HUES6 (cell line): ENCODE results near the gene PAX8.

Experiments used
- H3K27ac ChIP-seq: 2 replicates; pipeline ENCODE4 v1.7.0; 2013; ENCODE audit warnings: low read depth, mild to moderate bottlenecking, low read length, inconsistent platforms
- H3K27me3 ChIP-seq: 2 replicates; pipeline ENCODE4 v1.6.1; 2013; ENCODE audit warnings: low read length; ENCODE audit not compliant: control insufficient read depth, insufficient read depth
- H3K36me3 ChIP-seq: 2 replicates; pipeline ENCODE4 v1.6.1; 2013; ENCODE audit warnings: low read length; ENCODE audit not compliant: control insufficient read depth, insufficient read depth
- H3K4me1 ChIP-seq: 2 replicates; pipeline ENCODE4 v1.6.1; 2013; ENCODE audit warnings: low read length; ENCODE audit not compliant: control insufficient read depth, insufficient read depth
- H3K4me3 ChIP-seq: 2 replicates; pipeline ENCODE4 v1.5.1; 2013; ENCODE audit warnings: low read depth, low read length
- H3K9ac ChIP-seq: one replicate; pipeline ENCODE4 v1.6.1; 2013; ENCODE audit warnings: mild to moderate bottlenecking, low read length
- H3K9me3 ChIP-seq: 2 replicates; pipeline ENCODE4 v1.6.1; 2013; ENCODE audit warnings: low read depth, low read length; ENCODE audit not compliant: control insufficient read depth, insufficient read depth

PAX8 gene

DNA sequence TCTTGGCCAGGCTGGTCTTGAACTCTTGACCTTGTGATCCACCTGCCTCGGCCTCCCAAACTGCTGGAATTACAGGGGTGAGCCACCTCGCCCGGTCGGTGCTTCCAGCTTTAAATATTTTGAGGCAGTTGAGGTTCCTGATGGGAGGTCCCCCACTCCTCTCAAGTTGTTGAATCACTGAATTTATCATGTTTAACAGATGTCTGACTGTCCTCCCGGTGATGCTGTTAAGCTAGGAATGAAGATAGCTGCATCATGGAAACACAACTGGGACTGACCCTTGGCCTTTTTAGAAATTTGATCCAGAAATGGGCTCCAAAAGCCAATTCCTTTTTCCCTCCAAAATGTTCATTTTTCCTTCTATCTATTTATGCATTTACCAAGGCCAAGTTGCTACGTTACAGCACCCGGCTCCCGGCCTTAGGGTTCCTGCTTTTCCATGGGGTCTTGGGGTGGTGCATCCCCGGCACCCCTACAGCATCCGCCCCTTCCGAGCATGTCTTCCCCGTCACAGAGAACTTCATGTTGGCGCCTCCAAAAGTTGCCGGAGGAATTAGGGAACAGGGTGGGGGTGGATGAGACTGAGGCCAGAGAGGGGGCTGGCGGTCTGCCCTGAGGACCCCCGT is 43.9 kb downstream of the PAX8 start:
- peaks cover 5% of the 10 kb centered on the region for H3K9me3 ChIP-seq
- no peaks in the 10 kb centered on the region for H3K36me3 ChIP-seq
- H3K9ac ChIP-seq: no peak overlapping the region
- H3K4me3 ChIP-seq: no peak overlapping the region
- H3K27ac ChIP-seq: no peak overlapping the region
- H3K27me3 ChIP-seq: no peaks in the 10 kb centered on the region
- H3K4me1 ChIP-seq: no peaks in the 10 kb centered on the region

DNA sequence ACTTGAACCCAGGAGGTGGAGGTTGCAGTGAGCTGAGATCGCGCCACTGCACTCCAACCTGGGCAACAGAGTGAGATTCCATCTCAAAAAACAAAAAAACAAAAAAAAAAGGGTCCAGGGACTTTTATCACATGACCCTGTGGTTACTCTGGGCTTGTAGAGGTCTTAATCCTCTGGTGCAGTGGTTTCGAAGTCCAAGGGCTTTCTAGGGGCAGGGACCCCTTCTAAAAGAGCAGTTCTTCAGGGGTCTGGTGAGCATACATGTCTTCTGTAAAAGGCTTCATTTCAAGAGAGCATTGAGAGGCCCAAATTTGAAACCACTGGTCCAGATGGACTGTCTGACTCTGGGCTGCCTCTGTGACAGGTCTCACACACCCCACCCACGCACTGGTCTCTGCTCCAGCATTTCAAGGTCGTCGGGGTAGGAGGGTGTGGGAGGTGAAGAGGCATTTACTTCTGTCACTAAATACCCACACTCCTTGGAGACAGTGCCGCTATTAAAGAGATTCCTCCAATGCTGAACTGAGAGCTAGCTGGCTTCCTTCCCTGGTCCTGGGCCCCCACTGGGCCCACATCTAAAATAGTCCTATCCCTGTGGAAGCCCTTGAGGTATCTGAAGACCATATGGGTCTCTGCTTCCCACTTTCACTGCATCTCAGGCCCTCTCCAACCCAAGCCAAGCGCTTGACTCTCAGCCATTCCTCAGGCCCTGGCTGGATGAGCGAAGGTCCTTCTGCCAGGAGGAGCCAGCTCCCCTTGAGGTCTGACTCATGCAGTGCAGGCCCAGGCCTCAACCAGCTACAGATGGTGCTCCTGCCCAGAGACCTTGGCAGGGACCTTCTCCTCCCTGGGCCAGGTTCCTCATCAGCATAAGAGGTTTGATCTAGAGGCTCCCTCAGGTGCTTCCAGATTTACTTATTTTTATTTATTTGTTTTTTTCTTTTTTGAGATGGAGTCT is 44.8 kb downstream of the PAX8 start:
- H3K36me3 ChIP-seq: no peaks in the 10 kb centered on the region
- no peaks in the 10 kb centered on the region for H3K27me3 ChIP-seq
- no peaks in the 10 kb centered on the region for H3K4me1 ChIP-seq
- H3K9ac ChIP-seq: no peak overlapping the region
- H3K27ac ChIP-seq: no peak overlapping the region
- peaks cover 5% of the 10 kb centered on the region for H3K9me3 ChIP-seq
- no peak overlapping the region for H3K4me3 ChIP-seq

DNA sequence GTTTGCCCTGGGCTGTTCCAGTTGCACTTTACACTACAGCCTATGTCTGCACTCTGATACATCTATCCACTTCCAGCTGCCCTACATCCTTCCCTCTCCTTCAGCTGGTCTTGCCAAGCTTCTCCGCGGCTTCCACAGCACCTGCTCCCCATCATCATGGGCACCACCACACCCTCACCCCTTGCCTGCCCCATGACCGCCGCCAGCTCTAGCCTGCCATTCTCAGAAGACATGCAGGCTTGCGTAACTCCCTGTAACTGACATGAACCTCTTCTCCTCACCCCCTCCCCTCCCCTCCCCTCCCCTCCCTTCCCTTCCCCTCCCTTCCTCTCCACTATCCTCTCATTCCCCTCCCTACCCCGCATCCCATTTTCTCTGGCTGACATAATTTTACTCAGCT is 46.0 kb downstream of the PAX8 start:
- Histone ChIP-seq H3K27ac (no peak overlapping the region), H3K36me3 (no peaks in the 10 kb centered on the region), H3K4me1 (no peaks in the 10 kb centered on the region)

DNA sequence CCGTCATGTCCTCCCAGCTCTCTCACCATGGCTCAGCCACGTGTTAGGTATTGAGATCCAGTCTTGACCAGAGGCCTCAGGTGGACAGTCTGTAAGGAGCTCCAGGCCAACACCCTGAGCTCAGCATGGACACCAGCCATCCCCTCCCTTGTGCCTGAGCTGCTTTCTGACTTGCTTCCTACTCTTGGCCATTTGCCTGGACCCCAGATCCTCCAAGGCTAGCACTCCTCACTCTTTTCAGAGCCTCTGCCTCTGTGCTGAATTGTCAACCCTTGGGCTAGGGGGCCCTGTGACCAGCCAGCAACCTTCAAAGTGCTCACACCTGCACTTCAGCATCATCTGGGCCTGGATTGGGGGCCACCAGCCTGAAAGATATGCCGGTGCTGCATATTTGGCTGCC is 46.6 kb downstream of the PAX8 start:
- Histone ChIP-seq H3K27ac (no peak overlapping the region), H3K4me1 (no peaks in the 10 kb centered on the region), H3K9me3 (peaks cover 5% of the 10 kb centered on the region), H3K27me3 (no peaks in the 10 kb centered on the region), H3K4me3 (no peak overlapping the region), H3K36me3 (no peaks in the 10 kb centered on the region), H3K9ac (no peak overlapping the region)

More for the DNA sequence above, 46.0 kb downstream of the PAX8 start:
- no peaks in the 10 kb centered on the region for H3K27me3 ChIP-seq
- no peak overlapping the region for H3K9ac ChIP-seq
- H3K9me3 ChIP-seq: peaks cover 5% of the 10 kb centered on the region
- no peak overlapping the region for H3K4me3 ChIP-seq

DNA sequence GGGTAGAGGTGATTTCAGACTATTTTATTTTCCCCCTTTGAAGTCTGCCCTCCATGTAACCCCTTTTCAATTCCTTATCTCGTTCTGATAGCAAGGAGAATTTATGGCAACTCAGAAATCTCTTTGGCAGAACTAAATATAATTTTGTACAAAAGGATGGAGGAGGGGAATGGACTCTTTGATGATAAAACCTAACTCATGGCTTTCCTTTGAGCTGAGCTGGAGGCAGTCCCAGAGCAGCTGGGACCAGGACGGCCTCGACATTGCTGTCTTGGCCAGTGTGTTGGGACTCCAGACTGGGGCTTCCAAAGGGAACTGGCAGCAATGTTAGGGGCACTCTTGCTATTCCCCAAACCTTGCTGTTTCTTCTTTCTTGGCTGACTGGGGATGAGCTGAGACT is 47.7 kb downstream of the PAX8 start:
- Histone ChIP-seq H3K4me1 (peaks cover under 1% of the 10 kb centered on the region; the same call in 1 of the 2 replicates), H3K27ac (no peak overlapping the region), H3K9me3 (no peaks in the 10 kb centered on the region), H3K36me3 (no peaks in the 10 kb centered on the region), H3K9ac (no peak overlapping the region), H3K4me3 (no peak overlapping the region), H3K27me3 (no peaks in the 10 kb centered on the region)

DNA sequence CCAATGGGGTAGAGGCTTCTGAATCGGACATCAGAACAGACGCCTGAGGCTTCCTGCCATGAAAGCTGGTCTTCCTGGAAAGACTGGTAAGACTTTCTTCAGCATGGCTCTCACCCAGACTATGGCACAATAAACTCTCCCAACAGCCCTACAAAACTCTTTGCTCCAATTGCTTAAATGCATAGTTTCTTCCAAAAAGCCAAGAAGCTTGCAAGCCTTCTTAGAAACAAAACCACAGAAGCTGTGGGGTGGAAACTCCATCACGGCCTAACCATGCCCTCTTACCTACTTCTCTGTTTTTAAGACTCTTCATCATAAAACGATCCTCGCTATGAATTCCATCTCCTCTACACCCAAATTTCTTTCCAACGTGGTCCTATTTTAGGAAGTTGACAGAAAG is 48.2 kb downstream of the PAX8 start:
- no peak overlapping the region for H3K4me3 ChIP-seq
- peaks cover 4% of the 10 kb centered on the region; the same call in 1 of the 2 replicates for H3K4me1 ChIP-seq
- no peak overlapping the region for H3K27ac ChIP-seq
- no peak overlapping the region for H3K9ac ChIP-seq
- H3K36me3 ChIP-seq: no peaks in the 10 kb centered on the region
- no peaks in the 10 kb centered on the region for H3K9me3 ChIP-seq
- H3K27me3 ChIP-seq: no peaks in the 10 kb centered on the region

DNA sequence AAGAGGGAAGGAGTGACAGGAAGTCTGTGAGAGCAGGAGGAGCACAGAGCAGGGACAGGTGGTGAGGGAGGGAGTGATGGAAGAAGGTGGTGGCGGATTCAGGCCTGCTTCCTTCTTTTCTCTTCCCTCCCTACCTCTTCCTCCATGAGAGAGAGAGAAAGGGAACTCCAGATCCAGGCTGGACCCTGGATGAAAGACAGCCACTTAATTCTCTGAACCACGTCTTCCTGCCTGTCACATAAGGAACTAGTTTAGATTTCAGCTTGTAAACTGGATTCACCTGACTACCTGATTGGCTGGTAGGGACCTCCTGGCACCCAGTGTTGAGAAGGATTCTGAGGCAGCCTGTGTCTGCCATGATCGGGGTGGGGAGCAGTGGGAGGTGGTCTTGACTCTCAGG is 48.9 kb downstream of the PAX8 start:
- Histone ChIP-seq H3K27me3 (no peaks in the 10 kb centered on the region), H3K9me3 (no peaks in the 10 kb centered on the region), H3K4me3 (no peak overlapping the region), H3K27ac (no peak overlapping the region), H3K4me1 (peaks cover 8% of the 10 kb centered on the region; the same call in 1 of the 2 replicates), H3K36me3 (no peaks in the 10 kb centered on the region), H3K9ac (no peak overlapping the region)

DNA sequence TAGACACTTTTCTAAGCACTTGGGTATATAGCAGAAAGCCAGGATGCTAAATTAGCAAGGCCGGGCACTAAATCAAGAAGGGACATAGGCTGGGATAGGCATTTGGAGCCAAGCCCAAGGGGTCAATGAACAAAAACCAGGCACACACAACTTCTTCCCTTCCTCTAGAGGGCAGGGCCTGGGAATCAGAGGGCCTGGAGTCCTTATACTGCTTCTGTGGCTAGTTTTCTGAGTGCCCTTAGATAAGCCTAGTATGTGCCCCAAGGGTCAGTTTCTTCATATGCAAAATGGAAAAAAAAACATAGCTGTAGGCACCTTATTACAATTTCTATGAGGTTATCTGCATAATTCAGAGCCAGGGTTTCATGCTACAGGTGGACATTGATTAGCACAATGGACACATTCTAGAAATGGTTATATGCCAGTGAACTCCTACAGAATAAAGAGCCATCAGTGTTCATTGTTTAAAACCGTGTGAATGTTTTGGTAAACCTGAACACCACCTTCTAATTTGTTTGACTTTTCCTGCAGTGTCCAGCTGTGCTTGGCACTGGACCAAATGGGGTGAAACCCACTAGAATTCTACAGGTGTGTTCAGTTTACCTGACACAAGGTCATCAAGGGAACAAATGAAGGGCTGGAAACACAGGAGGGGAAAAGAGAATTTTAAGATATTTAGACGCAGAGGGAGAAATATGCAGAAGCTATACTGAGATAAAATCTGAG is 49.6 kb downstream of the PAX8 start:
- no peak overlapping the region for H3K27ac ChIP-seq
- H3K36me3 ChIP-seq: no peaks in the 10 kb centered on the region
- H3K4me3 ChIP-seq: no peak overlapping the region
- no peak overlapping the region for H3K9ac ChIP-seq
- no peaks in the 10 kb centered on the region for H3K27me3 ChIP-seq
- H3K4me1 ChIP-seq: peaks cover 8% of the 10 kb centered on the region; the same call in 1 of the 2 replicates
- no peaks in the 10 kb centered on the region for H3K9me3 ChIP-seq

DNA sequence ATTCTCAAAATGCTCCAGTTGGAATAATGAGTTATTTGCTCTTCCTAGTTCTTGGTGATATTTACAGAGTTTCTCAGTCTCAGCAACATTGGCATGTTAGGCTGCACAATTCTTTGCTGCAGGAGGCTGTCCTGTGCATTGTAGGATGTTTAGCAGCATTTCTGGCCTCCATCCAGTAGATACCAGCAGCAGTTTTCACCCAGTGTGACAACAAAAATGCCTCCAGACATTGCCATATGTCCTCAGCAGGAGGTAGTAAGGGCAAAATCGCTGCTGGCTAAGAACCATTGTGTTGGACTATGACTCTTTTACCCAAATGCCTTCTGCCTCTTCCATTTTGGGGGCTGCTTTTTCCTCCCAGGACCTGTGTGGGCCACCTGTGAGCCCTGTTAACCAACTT is 50.4 kb downstream of the PAX8 start:
- H3K4me3 ChIP-seq: no peak overlapping the region
- no peaks in the 10 kb centered on the region for H3K9me3 ChIP-seq
- H3K27me3 ChIP-seq: no peaks in the 10 kb centered on the region
- peaks cover 8% of the 10 kb centered on the region; the same call in 1 of the 2 replicates for H3K4me1 ChIP-seq
- H3K36me3 ChIP-seq: no peaks in the 10 kb centered on the region
- H3K9ac ChIP-seq: no peak overlapping the region
- H3K27ac ChIP-seq: no peak overlapping the region

DNA sequence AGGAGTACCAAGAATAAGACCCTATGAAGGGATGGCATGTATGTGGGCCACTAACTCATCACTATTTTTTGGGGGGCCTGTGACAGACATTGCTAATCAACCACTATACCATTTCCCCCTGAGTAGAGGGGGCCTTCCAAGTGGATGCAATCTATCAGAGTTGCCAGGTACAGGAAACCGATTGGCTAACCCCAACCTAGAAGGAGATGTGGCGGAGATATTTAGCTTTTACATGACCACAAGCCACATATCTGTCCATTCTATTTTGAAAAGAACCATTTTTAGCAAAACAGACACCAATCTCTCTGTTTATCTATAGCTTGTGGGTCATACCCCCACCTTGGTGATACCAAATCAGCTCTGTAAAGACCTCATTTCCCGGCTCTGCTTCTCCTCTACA is 51.0 kb downstream of the PAX8 start:
- Histone ChIP-seq H3K9ac (no peak overlapping the region), H3K9me3 (no peaks in the 10 kb centered on the region), H3K27me3 (no peaks in the 10 kb centered on the region), H3K4me3 (no peak overlapping the region), H3K36me3 (no peaks in the 10 kb centered on the region), H3K27ac (no peak overlapping the region), H3K4me1 (peaks cover 8% of the 10 kb centered on the region; the same call in 1 of the 2 replicates)

DNA sequence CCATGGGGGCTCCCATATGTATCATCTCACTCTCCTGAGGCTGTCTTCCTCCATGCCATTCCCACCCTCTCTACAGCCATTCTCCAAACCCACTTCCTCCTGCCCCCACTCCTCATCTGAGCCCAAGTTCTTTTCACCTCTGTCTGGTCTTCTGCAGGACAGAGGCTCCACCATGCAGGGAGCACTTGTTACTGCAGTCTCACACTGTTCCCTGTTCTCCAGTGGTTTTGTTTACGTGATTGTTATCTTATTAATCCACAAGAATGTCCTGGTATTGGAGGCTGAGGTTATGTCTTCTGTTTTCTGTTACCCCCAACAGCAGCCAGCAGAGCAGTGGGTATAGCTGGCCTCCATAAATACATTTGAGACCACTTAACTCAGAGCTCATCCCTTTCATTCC is 51.4 kb downstream of the PAX8 start:
- Histone ChIP-seq H3K4me3 (no peak overlapping the region), H3K9ac (no peak overlapping the region), H3K27me3 (no peaks in the 10 kb centered on the region), H3K27ac (no peak overlapping the region), H3K9me3 (no peaks in the 10 kb centered on the region), H3K4me1 (peaks cover 8% of the 10 kb centered on the region; the same call in 1 of the 2 replicates), H3K36me3 (no peaks in the 10 kb centered on the region)
